GM19328 (cell line): ENCODE measurements around the gene SHH.
"Not testable (repeated sequence)": the region's sequence is repeated elsewhere in the genome, so short reads cannot be mapped to it uniquely, and the experiment has no call there.

Experiments
- ATAC-seq: cut with Tn5 transposase; IDR thresholded peaks from one replicate; pipeline ENCODE4 v1.9.1; 2021; ENCODE audit warnings: mild to moderate bottlenecking, moderate library complexity; ENCODE audit not compliant: unreplicated experiment

The SHH gene

DNA sequence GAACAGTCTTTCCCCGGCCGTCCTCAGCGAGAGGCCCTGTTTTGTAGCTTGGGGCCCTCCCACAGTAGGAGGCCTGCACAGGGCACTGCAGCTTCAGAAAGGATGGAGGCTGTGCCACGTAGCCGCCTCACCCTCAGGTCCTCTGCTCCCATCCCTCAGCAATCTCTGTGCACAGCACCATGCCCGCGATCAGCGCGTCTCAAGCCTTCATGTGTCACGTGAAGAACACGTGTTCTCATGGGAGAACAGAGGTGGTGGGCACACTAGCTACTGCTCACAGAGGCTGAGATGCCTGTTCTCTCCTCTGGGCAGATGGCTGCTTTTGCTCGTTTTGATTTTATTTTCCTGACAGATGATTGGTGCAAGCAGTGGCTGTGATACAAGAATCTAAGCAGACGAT, 8.5 kb upstream of the SHH start:
- no peak for ATAC-seq

DNA sequence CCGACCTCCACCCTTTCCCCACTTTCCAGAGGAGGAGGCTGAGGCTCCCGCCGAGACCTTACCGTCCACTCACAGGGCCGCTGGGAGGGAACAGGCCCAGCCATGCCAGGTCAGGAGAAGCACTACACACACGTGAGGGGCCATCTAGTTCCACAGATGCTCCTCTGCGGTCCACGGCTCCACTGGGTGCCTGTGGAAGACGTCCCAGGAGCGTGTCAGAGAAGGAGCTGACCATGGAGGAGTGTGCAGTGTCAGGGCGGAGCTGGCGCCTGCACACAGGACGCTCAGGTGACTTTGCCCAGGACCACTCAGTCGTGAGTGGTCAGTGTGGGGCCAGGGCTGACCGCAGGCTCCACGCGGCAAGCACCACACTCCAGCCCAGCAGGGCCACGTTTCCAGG, 8.0 kb upstream of the SHH start:
- ATAC-seq: no peak

DNA sequence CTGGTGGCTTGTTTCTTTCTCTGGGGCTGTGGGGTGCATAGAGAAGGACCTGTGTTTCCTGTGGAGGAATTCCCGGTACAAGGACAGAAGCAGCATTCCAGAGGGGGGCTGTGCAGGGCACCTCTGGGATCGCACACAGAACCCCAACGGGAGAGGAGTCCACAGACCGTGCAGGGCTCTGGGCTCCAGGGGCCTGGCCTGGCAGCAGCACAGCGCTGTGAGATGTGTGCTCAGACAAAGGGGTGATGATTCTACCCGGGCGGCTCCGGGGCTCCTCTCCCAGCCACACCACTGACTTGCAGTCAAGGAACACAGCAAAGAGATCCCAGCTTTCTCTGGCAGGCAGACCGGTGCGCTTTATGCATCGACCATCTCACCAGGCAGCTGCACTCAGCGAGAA, 6.9 kb upstream of the SHH start:
- ATAC-seq: no peak

GRCh38 chr7:155818820-155819168, 6.5 kb upstream of the SHH start:
- no peak for ATAC-seq

DNA sequence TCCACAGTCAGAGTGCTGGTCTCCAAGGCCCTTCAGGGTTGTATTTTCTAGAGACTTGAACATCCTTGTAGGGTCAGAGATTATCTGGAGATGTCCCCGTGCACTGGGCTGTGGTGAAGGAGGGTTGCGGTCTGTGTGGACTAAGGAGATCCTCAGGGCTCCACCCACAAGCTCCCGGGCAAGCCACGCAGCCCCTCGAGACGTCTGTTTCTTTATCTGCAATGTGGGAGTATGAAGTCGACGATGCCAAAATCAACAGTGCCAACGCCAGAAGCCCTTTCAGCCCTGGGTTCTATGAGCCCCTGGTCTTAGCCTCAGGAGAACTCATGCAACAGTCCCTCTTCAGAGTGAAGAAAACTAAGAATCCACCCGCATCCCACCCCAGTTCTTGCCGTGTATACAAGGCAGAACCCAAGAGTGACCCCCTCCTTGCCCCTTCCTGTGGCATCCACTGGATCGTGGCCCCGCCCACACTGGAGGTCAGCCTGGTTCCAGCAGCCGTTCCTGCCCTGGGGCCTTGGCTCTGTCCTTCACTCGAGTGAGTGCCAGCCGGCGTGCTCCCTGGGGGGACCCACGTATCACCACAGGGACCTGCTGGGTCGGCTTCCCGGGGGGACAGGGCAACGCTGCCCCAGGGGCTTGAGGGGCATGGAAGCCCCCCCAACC, 6.0 kb upstream of the SHH start:
- no peak for ATAC-seq

- ATAC-seq: not testable (repeated sequence)
These were observed 5.3 kb upstream of the SHH start for GRCh38 chr7:155817515-155817914.

- ATAC-seq: no peak
These were observed 4.7 kb upstream of the SHH start for GRCh38 chr7:155816996-155817395.

DNA sequence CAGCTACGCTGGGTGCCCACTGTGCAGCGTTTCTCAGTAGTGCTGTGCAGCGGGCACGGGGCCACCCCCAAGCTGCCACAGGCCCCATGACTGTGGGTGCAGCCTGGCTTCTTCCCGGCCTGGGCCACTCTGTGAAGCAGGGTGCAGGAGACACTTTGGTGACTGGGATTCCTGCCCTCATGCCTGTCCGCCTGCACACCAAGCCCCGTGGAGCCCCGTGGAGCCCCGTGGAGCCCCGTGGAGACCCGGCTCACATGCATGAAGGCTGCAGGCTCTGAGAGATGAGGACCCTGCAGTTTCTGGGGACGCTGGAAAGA, 3.9 kb upstream of the SHH start:
- ATAC-seq: no peak

DNA sequence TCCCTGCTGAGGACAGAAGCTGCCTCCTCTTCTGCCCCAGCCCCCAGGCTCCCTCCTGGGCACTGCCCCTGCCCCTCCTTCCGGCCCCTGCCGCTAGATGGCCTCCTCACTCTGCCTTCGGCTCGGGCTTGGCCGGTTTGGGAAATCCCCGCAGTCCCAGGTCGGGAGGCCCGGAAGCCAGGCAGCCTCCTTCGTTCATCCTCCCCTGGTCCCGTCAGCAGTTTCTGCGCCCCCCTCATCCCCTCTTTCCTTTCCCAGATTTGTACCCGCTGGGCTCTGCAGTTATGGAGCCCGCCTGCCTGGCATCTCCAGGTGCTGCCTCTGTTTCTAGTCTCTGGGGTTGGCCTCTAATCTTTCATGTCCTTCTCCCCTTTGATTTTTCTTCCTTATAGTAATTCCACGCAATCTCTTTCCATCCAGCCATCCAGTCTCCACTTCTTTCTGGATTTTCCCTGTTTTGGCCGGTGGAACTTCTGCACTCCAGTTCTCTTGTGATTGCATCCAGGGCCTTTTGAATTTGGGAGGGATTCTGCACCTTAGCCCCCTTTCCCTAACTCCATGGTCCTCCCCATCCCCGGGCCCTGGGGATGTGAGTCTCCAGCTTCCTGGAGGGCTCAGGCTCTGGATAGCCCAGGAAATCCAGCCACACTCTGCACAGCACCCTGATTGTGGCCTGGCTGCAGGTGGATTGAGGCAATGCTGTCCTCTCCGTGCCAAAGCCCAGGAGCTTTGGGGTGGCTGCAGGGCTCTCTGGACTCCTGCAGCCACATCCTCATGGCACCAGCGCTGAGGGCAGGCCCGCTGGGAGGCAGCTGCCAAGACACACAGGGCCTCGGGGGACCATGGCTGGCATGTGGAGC, 3.3 kb upstream of the SHH start:
- peak; percentile 82 for ATAC-seq

GRCh38 chr7:155814316-155815276, 2.3 kb upstream of the SHH start:
- ATAC-seq: no peak

- no peak for ATAC-seq
These were observed 1.5 kb upstream of the SHH start for GRCh38 chr7:155813546-155814315.

DNA sequence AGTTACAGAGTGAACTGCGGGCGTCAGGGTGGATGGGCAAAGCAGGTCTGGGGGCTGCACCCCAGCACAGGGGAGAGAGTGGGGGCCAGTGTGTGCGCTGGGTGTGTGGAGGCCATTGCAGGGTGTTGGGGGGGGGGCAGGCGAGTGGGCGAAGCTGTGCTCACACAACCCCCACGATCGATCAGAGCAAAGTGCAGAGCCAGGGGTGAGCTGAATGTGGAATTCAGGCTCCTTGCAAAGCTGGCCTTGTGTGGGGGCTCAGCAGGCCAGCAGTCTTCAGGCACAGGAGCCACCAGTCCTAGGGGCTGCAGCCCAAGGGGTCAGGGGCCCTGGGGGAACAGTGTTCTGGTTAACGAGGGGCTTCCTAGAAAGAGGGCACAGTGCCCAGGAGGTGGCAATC, 862 bp upstream of the SHH start:
- ATAC-seq: no peak

DNA sequence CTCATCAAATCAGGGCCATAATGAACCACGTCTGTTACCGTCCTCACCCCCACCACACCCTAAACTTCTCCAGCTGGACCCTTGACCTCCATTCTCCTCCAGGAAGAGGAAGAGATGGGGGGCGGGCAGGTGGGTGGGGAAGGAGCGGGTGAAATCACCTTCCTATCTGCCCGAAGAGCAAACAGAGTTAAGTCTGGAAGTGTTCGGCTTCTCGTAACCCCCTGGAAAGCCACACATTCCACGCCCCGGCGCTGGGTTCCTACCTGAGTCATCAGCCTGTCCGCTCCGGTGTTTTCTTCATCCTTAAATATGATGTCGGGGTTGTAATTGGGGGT, 736 bp downstream of the SHH start:
- ATAC-seq: no peak

GRCh38 chr7:155810770-155811559, 1.3 kb downstream of the SHH start:
- ATAC-seq: no peak

DNA sequence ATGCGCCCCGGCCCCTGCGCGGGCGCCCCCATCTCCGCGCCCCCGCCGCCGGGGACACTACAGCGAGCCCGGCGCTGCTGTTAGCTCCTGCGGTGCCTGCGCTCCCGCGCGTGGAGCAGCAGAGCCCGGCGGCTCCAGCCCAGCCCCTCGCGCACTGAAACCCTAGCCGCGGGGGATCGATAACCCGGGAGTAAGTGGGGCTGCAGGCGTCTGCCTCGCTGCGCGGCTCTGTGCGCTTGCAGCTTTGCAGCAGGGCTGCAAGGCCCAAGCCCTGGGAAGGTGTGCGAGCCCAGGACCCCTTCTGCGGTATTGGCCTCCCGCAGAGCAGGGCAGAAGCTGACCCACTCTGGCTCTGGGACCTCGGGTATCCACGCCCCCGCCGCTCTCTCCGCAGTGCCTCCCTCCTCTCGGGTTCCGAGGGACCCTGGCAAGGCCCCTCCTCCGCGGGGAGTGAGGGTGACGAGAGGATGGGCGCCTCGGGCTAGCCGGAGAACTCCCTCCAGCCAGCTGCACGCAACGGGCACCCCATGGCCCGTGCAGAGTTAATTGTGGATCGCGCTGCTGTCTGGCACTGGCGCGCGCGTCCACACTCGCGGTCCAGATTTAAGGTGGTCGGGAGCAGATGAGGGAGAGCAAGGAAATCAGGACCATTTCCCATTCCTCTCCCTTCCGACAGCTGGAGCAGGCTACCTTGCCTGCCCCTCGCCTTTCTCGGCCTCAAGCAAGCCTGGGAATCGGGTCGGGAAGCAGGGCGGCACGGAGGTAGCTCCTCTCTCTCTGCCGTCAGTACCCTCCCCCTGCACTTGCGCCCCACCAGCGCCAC, 2.1 kb downstream of the SHH start:
- ATAC-seq: no peak

DNA sequence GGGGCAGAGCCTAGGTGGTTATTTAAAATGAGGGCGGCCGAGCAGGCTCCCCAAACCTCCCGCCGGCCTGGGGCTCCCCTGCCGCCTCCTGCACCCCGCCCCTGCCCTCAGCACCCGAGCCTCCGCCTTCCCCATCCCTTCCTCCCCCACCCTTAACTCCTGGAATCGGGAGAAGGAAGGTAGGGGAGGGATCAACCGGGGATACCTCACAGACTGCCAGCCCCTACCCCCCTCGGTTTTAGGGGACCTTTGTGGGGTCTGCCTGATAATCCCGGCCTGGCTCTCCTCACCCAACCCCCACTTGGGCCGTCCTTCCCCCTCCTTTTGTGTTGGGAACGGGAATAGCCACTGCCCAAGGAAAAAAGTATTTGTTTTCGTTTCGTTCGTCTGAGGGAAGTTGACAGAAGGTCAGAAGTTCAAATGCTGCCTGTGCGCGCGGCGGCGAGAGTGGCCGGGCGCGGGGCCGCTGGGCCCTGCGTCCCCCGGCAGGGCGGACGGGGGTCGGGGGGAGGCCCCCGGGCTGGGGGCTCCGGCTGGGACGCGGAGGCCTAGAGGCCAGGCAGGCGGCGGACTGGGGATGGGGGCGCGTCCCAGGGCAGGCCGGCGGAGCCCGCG, 2.8 kb downstream of the SHH start:
- ATAC-seq: no peak

DNA sequence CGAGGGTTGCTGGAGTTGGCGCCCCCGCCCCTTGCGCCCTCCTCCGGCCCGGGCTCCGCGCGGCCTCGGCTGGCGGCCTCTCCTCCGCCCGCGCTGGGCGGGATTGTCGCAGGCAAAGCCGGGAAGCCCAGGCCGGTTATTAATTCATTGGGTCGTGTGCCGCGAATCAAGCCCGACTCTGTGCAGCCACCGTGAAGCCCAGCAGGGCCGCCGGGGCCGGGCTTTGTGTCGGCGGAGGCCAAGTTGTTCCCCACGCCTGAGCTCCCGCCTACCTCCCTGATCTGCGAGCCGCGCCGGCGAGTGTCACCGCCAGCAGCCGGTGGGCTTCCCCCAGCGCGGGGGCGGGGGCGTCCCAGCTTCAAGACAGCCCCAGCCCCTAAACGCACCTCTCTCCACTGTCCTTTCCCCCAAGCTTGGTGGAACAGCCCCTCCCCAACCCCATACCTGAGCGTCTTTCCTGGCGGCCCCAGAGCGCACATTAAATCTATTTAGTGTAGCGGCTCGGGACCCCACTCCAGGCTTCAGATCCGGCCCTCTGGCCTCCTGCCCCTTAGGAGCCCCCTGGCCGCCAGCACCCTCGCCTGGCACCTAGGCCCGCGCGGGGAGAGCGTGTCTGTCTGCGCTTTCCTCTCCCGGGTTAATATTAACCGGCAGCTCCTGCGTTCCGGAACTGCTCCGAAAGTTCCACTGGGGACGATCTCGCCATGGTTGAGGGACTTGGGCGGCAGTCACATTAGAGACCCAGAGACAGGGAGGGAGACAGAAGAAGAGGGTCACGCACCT, 3.5 kb downstream of the SHH start:
- no peak for ATAC-seq
